ENCODE results near the gene LIPM. TPM values are rescaled to one million over a fixed set of nuclear protein-coding genes. Genes with fewer than 3 reads are reported as not detected.

Gene LIPM
- polyA plus RNA-seq, 1 experiment, result not detected

DNA sequence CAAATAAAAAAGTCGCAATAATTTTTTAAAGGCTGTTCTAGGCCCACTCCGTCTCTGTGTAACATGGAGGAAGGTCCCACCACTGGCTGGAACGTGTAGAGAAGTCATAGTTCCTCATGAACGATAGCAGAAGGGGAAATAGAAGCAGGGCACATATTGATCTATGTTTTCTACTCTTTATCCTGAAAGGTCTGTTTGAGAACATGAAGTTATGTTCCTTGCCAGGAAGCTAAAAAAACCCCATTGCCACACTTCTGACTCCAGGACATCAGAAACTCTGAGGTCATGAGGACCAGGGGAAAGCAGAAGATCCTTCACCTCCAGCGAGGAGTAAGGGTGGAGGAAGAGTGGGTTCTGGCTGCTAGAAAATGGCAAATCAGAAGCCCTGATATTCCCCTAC lies 38.4 kb downstream of the LIPM start:
- Histone ChIP-seq H3K27me3 (ENCODE audit: control insufficient read depth, insufficient read depth, low read length) (no peaks in the 10 kb centered on the region), H3K4me3 (ENCODE audit: low read depth, low read length) (no peak overlapping the region), H3K9me3 (ENCODE audit: control insufficient read depth, insufficient read depth, low read length) (no peaks in the 10 kb centered on the region), H3K27ac (ENCODE audit: low read depth, low read length) (no peak overlapping the region)
- CTCF ChIA-PET, result interaction anchor here (0.6 to 9.2 kb wide), 6 partner anchors 9 to 996 kb away, joined by 3 to 467 read pairs (median 4); no protein-coding TSS in a partner anchor
- TF ChIP-seq, protein P1, sequence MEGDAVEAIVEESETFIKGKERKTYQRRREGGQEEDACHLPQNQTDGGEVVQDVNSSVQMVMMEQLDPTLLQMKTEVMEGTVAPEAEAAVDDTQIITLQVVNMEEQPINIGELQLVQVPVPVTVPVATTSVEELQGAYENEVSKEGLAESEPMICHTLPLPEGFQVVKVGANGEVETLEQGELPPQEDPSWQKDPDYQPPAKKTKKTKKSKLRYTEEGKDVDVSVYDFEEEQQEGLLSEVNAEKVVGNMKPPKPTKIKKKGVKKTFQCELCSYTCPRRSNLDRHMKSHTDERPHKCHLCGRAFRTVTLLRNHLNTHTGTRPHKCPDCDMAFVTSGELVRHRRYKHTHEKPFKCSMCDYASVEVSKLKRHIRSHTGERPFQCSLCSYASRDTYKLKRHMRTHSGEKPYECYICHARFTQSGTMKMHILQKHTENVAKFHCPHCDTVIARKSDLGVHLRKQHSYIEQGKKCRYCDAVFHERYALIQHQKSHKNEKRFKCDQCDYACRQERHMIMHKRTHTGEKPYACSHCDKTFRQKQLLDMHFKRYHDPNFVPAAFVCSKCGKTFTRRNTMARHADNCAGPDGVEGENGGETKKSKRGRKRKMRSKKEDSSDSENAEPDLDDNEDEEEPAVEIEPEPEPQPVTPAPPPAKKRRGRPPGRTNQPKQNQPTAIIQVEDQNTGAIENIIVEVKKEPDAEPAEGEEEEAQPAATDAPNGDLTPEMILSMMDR (IDR thresholded peaks at IDR 0.05; ENCODE audit: low read depth, low read length), result no peak
- no peak for DNase-seq (ENCODE audit: low read depth, low spot score)
- POLR2A ChIA-PET, result no interaction called here

DNA sequence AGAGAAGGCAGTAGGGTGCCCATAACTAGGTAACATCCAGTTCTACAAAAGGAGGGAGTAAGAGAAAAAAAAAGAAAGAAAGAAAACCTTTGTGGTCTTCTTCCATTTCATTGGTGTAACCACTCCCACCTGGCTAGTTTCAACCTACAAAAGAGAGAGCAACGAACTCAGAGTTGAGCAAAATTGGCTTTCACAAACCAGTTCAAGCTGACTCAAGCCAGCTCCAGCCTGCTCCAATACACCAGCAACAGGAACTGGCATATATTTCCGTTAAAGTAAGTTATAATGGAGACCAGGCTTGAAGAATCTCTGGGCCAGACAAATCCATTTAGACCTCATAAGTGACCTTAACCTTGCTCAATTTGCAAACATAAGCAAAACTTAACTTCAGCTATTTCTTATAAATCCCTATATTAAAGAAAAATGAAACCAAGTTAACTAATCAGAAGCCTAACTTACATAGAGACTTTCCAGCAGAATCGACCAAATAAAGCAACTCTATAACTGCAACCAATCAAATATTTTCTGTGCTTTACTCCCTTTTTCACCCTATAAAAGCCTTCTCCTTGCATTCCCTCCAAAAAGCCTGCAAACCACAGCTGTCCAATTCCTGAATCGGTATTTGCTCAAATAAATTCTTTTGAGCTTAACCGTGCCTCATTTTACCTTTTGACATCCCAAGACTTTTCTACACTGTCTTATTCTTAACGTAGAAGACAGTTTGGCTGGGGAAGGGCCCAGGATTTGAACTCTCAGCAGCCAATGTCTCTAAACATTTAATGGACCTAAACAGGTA lies 39.0 kb downstream of the LIPM start:
- H3K27ac ChIP-seq (ENCODE audit: low read depth, low read length), result no peak overlapping the region
- DNase-seq (ENCODE audit: low read depth, low spot score), result no peak
- CTCF ChIA-PET, result interaction anchor here (0.6 to 9.2 kb wide), 4 partner anchors 33 to 996 kb away, joined by 4 to 467 read pairs (median 4); no protein-coding TSS in a partner anchor
- no peaks in the 10 kb centered on the region for H3K27me3 ChIP-seq (ENCODE audit: control insufficient read depth, insufficient read depth, low read length)
- no peak overlapping the region for H3K4me3 ChIP-seq (ENCODE audit: low read depth, low read length)
- no peaks in the 10 kb centered on the region for H3K9me3 ChIP-seq (ENCODE audit: control insufficient read depth, insufficient read depth, low read length)
- POLR2A ChIA-PET, result no interaction called here
- TF ChIP-seq, protein P1 (IDR thresholded peaks at IDR 0.05; ENCODE audit: low read depth, low read length), result no peak

DNA sequence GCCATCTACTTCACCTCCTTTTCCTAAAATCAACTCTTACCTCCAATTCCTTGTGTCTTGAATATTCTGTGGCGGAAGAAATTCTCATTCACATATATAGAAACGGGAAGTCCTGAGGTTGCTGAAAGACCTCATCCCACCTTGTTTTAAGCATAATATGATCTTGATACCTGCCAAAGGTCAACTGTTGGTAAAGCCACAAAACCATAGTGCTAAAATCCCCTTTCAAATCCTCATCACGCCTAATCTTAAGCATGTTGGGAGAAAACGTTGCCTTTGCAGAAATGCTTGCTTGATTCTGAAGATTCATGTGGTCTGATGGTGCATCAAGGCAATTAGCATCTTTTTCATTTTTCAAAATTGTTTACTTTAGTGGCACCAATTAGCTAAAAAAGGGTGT lies 40.6 kb downstream of the LIPM start:
- Histone ChIP-seq H3K9me3 (ENCODE audit: control insufficient read depth, insufficient read depth, low read length) (no peaks in the 10 kb centered on the region), H3K27ac (ENCODE audit: low read depth, low read length) (no peak overlapping the region), H3K4me3 (ENCODE audit: low read depth, low read length) (no peak overlapping the region), H3K27me3 (ENCODE audit: control insufficient read depth, insufficient read depth, low read length) (no peaks in the 10 kb centered on the region)
- no peak for DNase-seq (ENCODE audit: low read depth, low spot score)
- TF ChIP-seq, protein P1 (IDR thresholded peaks at IDR 0.05; ENCODE audit: low read depth, low read length), result no peak
- POLR2A ChIA-PET, result no interaction called here
- CTCF ChIA-PET, result interaction anchor here (3.1 to 3.2 kb wide), 2 partner anchors 7 to 90 kb away, joined by 16 to 38 read pairs; no protein-coding TSS in a partner anchor

DNA sequence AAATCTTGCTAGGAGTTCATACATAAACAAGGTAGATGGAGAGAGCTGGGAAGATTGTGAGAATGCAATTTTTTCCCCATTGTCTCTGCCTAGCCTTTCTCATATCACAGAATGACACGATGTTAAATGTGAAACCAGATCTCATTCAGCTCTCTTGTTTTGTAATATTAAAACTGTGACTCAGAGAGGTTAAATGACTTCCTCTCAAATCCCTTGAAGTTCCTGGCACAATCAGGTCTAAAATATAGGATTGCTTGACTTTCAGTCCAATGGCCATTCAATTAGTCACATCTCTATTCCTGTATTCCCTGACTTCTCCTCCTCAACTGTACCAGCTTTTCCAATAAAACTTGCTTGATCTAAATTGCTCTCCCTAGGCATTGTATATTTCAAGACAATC lies 46.0 kb downstream of the LIPM start:
- H3K9me3 ChIP-seq (ENCODE audit: control insufficient read depth, insufficient read depth, low read length), result no peaks in the 10 kb centered on the region
- no peaks in the 10 kb centered on the region for H3K27me3 ChIP-seq (ENCODE audit: control insufficient read depth, insufficient read depth, low read length)
- POLR2A ChIA-PET, result no interaction called here
- no peak for DNase-seq (ENCODE audit: low read depth, low spot score)
- TF ChIP-seq, protein P1 (IDR thresholded peaks at IDR 0.05; ENCODE audit: low read depth, low read length), result no peak
- no peak overlapping the region for H3K4me3 ChIP-seq (ENCODE audit: low read depth, low read length)
- H3K27ac ChIP-seq (ENCODE audit: low read depth, low read length), result no peak overlapping the region
- CTCF ChIA-PET, result interaction anchor here (0.9 to 1.2 kb wide), 3 partner anchors 13 to 84 kb away, joined by 4 to 7 read pairs (median 7); no protein-coding TSS in a partner anchor

DNA sequence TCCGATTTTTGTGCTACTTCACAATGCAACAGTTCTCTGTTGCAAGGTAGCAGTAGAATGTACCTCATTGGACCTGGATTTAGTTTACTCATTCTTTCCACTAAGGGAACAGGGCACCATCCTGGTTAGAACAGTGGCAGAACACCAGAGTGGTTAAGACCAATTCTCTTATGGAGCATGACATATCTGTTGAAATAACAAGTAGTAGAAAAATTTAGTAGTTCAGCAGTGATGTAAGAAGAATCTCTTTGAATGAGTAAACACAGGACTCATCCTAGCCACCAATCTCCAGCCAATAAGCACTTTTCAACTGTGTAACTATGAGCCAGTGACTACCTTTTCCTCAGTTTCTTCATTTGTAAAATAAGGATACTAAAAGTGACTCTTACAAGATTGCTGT lies 46.7 kb downstream of the LIPM start:
- CTCF ChIA-PET, result interaction anchor here (0.7 to 1.2 kb wide), 2 partner anchors 13 to 14 kb away, joined by 3 to 7 read pairs; no protein-coding TSS in a partner anchor

More for the DNA sequence above, 46.7 kb downstream of the LIPM start:
- POLR2A ChIA-PET, result no interaction called here
- DNase-seq (ENCODE audit: low read depth, low spot score), result no peak
- H3K9me3 ChIP-seq (ENCODE audit: control insufficient read depth, insufficient read depth, low read length), result no peaks in the 10 kb centered on the region
- H3K4me3 ChIP-seq (ENCODE audit: low read depth, low read length), result no peak overlapping the region
- TF ChIP-seq, protein P1 (IDR thresholded peaks at IDR 0.05; ENCODE audit: low read depth, low read length), result no peak
- H3K27ac ChIP-seq (ENCODE audit: low read depth, low read length), result no peak overlapping the region
- H3K27me3 ChIP-seq (ENCODE audit: control insufficient read depth, insufficient read depth, low read length), result no peaks in the 10 kb centered on the region

Data from AG04450 (cell line).